MM.1S (cell line): ENCODE results near the gene FBF1.

Experiments
- DNase-seq: peaks from one replicate; pipeline ENCODE4 v3.0.0-alpha.2; 2015
- H2AFZ ChIP-seq: fragments of 300-600 bp; sonication (generic); 2 replicates; pipeline ENCODE4 v1.6.0; 2016; ENCODE audit warnings: antibody characterized with exemption, low read length
- H3F3A ChIP-seq: fragments of 300-600 bp; sonication (generic); 2 replicates; pipeline ENCODE4 v1.6.1; 2016; ENCODE audit warnings: mild to moderate bottlenecking, antibody characterized with exemption, low read length, moderate library complexity, mixed read lengths; ENCODE audit not compliant: insufficient read depth
- H3K27ac ChIP-seq: fragments of 300-600 bp; sonication (generic); 2 replicates; pipeline ENCODE4 v1.5.1; 2016; ENCODE audit warnings: mild to moderate bottlenecking, low read length
- H3K27me3 ChIP-seq: fragments of 300-600 bp; sonication (generic); replicated peaks from 2 replicates; pipeline ENCODE4 v1.6.0; 2016; ENCODE audit warnings: low read length; ENCODE audit not compliant: insufficient read depth
- H3K36me3 ChIP-seq: fragments of 300-600 bp; sonication (generic); replicated peaks from 2 replicates; pipeline ENCODE4 v1.6.1; 2016; ENCODE audit warnings: mild to moderate bottlenecking, low read length, mixed read lengths; ENCODE audit not compliant: insufficient read depth
- H3K4me1 ChIP-seq: fragments of 300-600 bp; sonication (generic); 2 replicates; pipeline ENCODE4 v1.6.1; 2016; ENCODE audit warnings: low read length, mixed read lengths
- H3K4me2 ChIP-seq: fragments of 300-600 bp; sonication (generic); 2 replicates; pipeline ENCODE4 v1.6.0; 2016; ENCODE audit warnings: low read depth, low read length
- H3K4me3 ChIP-seq: fragments of 300-600 bp; sonication (generic); 2 replicates; pipeline ENCODE4 v1.5.1; 2016; ENCODE audit warnings: low read length, mixed read lengths
- H3K79me2 ChIP-seq: fragments of 300-600 bp; sonication (generic); 2 replicates; pipeline ENCODE4 v1.6.1; 2016; ENCODE audit warnings: mixed run types, low read length, mixed read lengths
- H3K9ac ChIP-seq: fragments of 300-600 bp; sonication (generic); 2 replicates; pipeline ENCODE4 v1.6.1; 2016; ENCODE audit warnings: low read length, mixed read lengths
- H3K9me2 ChIP-seq: fragments of 300-600 bp; sonication (generic); replicated peaks from 2 replicates; pipeline ENCODE4 v1.6.1; 2016; ENCODE audit warnings: mild to moderate bottlenecking, low read length, mixed read lengths; ENCODE audit not compliant: insufficient read depth
- H3K9me3 ChIP-seq: fragments of 300-600 bp; sonication (generic); replicated peaks from 2 replicates; pipeline ENCODE4 v1.6.1; 2016; ENCODE audit warnings: mild to moderate bottlenecking, low read length, mixed read lengths; ENCODE audit not compliant: insufficient read depth
- H4K20me1 ChIP-seq: fragments of 300-600 bp; sonication (generic); 2 replicates; pipeline ENCODE4 v1.6.1; 2016; ENCODE audit warnings: mild to moderate bottlenecking, low read length, moderate library complexity, mixed read lengths; ENCODE audit not compliant: insufficient read depth
- EZH2 ChIP-seq: fragments of 300-600 bp; sonication (generic); optimal IDR thresholded peaks from 2 replicates; pipeline ENCODE3; 2017; ENCODE audit warnings: low read depth, mild to moderate bottlenecking, antibody characterized with exemption, low read length, mixed read lengths
- EZH2phosphoT487 ChIP-seq: fragments of 300-600 bp; sonication (generic); IDR thresholded peaks from 2 replicates; pipeline ENCODE4 v1.6.1; 2018; ENCODE audit warnings: antibody characterized with exemption, low read length
- TF ChIP-seq, protein P1 (sequence below): fragments of 300-600 bp; sonication (generic); IDR thresholded peaks from 2 replicates; pipeline ENCODE4 v1.5.1; 2016; ENCODE audit warnings: antibody characterized with exemption, low read length, mixed read lengths

Gene FBF1

GRCh38 chr17:75933808-75934207 lies 7.0 kb downstream of the FBF1 start:
- H3K27ac ChIP-seq = no peak overlapping the region
- H3K9me3 ChIP-seq = no peaks in the 10 kb centered on the region
- no peaks in the 10 kb centered on the region for H3K36me3 ChIP-seq
- H3K27me3 ChIP-seq = no peaks in the 10 kb centered on the region
- H3F3A ChIP-seq = no peaks in the 10 kb centered on the region
- H3K9ac ChIP-seq = no peak overlapping the region
- no peak for DNase-seq
- no peaks in the 10 kb centered on the region for H4K20me1 ChIP-seq
- no peak overlapping the region for H3K4me2 ChIP-seq
- no peak overlapping the region for H3K4me3 ChIP-seq
- no peak overlapping the region for H2AFZ ChIP-seq
- TF ChIP-seq EZH2phosphoT487 (no peak), EZH2 (no peak)
- TF ChIP-seq, protein P1, sequence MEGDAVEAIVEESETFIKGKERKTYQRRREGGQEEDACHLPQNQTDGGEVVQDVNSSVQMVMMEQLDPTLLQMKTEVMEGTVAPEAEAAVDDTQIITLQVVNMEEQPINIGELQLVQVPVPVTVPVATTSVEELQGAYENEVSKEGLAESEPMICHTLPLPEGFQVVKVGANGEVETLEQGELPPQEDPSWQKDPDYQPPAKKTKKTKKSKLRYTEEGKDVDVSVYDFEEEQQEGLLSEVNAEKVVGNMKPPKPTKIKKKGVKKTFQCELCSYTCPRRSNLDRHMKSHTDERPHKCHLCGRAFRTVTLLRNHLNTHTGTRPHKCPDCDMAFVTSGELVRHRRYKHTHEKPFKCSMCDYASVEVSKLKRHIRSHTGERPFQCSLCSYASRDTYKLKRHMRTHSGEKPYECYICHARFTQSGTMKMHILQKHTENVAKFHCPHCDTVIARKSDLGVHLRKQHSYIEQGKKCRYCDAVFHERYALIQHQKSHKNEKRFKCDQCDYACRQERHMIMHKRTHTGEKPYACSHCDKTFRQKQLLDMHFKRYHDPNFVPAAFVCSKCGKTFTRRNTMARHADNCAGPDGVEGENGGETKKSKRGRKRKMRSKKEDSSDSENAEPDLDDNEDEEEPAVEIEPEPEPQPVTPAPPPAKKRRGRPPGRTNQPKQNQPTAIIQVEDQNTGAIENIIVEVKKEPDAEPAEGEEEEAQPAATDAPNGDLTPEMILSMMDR = no peak
- no peaks in the 10 kb centered on the region for H3K4me1 ChIP-seq
- no peaks in the 10 kb centered on the region for H3K79me2 ChIP-seq
- no peaks in the 10 kb centered on the region for H3K9me2 ChIP-seq

DNA sequence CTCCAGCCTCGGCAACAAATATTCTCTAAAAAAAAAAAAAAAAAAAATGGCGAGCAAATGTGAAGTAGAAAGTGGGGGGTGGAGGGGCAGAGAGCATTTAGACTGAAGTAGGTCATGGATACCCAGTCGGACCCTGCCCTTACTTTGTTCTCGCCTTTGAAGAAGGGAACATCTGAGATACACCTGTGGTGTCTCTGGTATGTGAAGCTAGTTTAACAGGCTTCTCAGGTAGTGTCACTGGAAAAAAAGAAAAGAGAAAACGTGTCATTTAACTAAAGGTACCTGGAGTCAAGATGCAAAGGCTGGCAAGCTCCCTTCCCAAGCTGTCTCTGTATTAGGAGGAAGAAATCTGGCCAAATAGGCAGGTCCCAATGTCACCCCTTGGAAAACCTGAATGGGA lies 8.0 kb downstream of the FBF1 start:
- Histone ChIP-seq H3K9ac (no peak overlapping the region), H3K4me2 (no peak overlapping the region), H3K79me2 (no peaks in the 10 kb centered on the region), H3F3A (no peaks in the 10 kb centered on the region), H2AFZ (no peak overlapping the region), H3K9me2 (no peaks in the 10 kb centered on the region), H3K4me3 (no peak overlapping the region), H3K27me3 (no peaks in the 10 kb centered on the region), H3K27ac (no peak overlapping the region), H3K4me1 (no peaks in the 10 kb centered on the region), H3K36me3 (no peaks in the 10 kb centered on the region), H3K9me3 (no peaks in the 10 kb centered on the region), H4K20me1 (no peaks in the 10 kb centered on the region)
- no peak for TF ChIP-seq EZH2
- TF ChIP-seq EZH2phosphoT487 = no peak
- DNase-seq = no peak

DNA sequence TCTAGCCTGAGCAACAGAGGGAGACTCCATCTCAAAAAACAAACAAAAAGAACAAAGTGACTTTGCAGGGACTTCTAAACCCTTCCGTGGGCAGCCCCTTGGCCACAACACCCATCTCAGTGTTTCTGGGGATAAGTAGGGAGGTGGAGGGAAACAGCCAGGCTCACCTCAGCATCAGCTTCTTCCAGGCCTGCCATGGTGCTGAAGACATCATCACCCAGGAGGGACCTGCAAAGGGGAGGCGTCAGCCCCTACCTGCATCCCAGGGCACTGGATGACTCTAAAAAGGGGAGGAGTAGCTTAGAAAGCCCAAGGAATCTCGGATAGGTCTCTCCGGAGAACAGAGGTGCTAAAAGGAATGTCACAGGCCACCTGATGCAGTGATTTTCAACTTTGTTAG lies 9.8 kb downstream of the FBF1 start:
- H3K9me2 ChIP-seq = no peaks in the 10 kb centered on the region
- no peaks in the 10 kb centered on the region for H3K9me3 ChIP-seq
- TF ChIP-seq, protein P1 = no peak
- TF ChIP-seq EZH2 (no peak), EZH2phosphoT487 (no peak)
- H3K27me3 ChIP-seq = no peaks in the 10 kb centered on the region
- no peaks in the 10 kb centered on the region for H3F3A ChIP-seq
- H3K4me3 ChIP-seq = no peak overlapping the region
- H3K4me1 ChIP-seq = no peaks in the 10 kb centered on the region
- no peaks in the 10 kb centered on the region for H4K20me1 ChIP-seq
- no peaks in the 10 kb centered on the region for H3K79me2 ChIP-seq
- H3K36me3 ChIP-seq = no peaks in the 10 kb centered on the region
- no peak overlapping the region for H2AFZ ChIP-seq
- no peak overlapping the region for H3K4me2 ChIP-seq
- no peak overlapping the region for H3K9ac ChIP-seq
- no peak overlapping the region for H3K27ac ChIP-seq
- DNase-seq = no peak

DNA sequence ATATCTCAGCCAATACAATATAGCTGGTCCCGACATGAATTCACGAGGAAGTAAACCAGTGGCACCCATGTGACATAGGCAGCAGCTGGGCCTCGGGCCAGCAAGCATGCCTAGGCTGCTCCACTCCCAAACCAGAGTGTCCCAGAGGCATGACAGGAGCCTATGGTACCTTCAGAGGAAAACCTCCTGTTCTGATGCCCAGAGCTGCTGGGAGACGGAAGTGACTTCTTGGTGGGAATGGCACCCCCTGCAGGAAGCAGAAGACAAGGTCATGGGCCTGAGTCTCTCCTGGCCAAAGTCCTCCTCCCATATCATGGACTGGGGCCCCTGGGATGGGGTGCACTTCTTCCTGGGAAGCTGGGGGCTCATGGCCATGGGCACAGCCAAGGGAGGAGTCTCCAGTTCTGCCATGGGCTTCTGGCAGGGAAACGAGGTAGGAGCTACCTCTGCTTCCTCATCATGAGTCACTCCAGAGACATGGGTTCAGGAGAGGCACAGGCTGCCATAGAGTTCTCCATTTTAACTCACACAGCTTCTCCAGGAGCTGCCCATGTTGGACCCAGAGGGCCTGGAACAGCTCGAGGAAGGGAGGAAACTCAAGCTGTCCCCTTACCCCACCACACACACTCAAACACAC lies 13.4 kb downstream of the FBF1 start:
- peak; percentile 17 for DNase-seq
- no peak overlapping the region for H3K4me2 ChIP-seq
- H3K36me3 ChIP-seq = no peaks in the 10 kb centered on the region
- H3K79me2 ChIP-seq = no peaks in the 10 kb centered on the region
- H3K9me3 ChIP-seq = no peaks in the 10 kb centered on the region
- H3K9ac ChIP-seq = no peak overlapping the region
- no peaks in the 10 kb centered on the region for H3K9me2 ChIP-seq
- TF ChIP-seq, protein P1 = peak; percentile 34
- TF ChIP-seq EZH2phosphoT487 = no peak
- TF ChIP-seq EZH2 = no peak
- H3F3A ChIP-seq = no peaks in the 10 kb centered on the region
- no peaks in the 10 kb centered on the region for H3K27me3 ChIP-seq
- no peak overlapping the region for H3K27ac ChIP-seq
- H3K4me1 ChIP-seq = no peaks in the 10 kb centered on the region
- no peak overlapping the region for H3K4me3 ChIP-seq
- no peak overlapping the region for H2AFZ ChIP-seq
- H4K20me1 ChIP-seq = no peaks in the 10 kb centered on the region
